COR-L47 (cell line): ENCODE data around the gene RHBDF1.
A peak's percentile ranks its signal among the peaks of the same experiment; 100 is the strongest.

Experiments used
- DNase-seq: peaks from one replicate; lab custom pipeline; 2025; lab: John Stamatoyannopoulos, UW

Gene RHBDF1, protein sequence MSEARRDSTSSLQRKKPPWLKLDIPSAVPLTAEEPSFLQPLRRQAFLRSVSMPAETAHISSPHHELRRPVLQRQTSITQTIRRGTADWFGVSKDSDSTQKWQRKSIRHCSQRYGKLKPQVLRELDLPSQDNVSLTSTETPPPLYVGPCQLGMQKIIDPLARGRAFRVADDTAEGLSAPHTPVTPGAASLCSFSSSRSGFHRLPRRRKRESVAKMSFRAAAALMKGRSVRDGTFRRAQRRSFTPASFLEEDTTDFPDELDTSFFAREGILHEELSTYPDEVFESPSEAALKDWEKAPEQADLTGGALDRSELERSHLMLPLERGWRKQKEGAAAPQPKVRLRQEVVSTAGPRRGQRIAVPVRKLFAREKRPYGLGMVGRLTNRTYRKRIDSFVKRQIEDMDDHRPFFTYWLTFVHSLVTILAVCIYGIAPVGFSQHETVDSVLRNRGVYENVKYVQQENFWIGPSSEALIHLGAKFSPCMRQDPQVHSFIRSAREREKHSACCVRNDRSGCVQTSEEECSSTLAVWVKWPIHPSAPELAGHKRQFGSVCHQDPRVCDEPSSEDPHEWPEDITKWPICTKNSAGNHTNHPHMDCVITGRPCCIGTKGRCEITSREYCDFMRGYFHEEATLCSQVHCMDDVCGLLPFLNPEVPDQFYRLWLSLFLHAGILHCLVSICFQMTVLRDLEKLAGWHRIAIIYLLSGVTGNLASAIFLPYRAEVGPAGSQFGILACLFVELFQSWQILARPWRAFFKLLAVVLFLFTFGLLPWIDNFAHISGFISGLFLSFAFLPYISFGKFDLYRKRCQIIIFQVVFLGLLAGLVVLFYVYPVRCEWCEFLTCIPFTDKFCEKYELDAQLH

DNA sequence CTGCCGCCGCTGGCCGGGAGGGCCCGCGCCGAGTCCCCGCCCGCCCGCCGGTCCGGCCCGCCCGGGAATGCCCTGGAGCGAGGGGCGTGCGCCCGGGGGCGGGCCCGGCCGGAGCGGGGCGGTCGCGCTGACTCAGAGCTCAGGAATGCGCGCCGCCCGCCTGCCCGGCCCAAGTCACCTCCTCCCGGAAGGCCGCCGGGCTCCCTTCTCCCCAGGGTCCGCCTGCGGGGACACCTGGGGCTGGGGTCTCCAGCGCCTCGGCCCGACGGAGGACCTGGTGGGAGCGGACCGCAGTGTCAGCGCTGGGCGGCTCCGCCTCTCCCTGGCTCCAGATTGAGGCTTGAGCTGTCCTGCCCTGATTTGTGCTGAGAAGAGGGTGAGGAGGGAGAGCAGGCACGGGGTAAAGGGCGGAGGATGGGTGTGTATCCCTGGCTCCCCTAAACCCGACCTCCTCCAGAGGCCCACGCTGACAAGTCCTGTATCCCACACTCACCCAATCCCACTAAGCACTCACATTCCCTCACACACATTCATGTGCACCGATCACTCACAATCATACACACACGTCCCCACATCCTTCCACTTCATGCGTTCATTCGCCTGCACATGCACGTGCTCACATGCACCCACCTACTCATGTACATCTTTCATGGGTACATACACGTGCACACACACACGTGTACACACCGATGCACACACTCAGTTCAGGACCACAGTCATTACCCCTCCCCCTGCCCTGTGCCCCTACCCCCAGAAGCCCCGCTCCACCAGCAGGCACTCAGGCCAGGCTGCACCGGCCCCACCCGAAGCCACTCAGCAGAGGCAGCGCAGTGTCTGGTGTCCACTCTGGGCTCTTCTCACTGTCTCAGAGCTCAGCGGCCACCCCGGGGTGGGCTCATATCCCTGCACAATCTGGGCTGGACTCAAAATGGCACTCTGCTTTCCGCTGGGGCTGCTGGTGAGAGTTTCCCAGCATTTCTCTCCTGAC is at the start of gene RHBDF1:
TSS of gene RHBDF1 (minus strand) at position 71 of the 988 bp plus-strand sequence. CDS start 7,616 bp downstream, outside the sequence.
- no peak for DNase-seq

DNA sequence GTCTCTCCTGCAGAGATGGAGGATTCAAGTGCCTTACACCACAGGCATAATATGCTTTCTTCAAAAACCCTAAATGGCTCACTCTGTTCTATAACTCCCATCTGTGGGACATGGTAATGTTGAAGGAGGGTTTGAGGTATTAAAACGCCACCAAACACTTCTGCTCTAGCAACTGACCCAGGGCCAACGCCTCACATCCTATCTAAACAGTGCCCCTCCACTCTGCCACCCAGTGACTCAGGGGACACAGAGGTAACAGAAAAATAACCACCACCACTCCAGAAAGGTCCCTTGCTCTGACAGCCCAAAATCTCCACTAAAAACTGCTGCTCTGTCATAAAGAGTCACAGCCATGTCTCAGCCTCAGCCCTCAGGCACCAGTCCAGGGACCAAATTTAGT is 48.3 kb upstream of the RHBDF1 start:
- no peak for DNase-seq

DNA sequence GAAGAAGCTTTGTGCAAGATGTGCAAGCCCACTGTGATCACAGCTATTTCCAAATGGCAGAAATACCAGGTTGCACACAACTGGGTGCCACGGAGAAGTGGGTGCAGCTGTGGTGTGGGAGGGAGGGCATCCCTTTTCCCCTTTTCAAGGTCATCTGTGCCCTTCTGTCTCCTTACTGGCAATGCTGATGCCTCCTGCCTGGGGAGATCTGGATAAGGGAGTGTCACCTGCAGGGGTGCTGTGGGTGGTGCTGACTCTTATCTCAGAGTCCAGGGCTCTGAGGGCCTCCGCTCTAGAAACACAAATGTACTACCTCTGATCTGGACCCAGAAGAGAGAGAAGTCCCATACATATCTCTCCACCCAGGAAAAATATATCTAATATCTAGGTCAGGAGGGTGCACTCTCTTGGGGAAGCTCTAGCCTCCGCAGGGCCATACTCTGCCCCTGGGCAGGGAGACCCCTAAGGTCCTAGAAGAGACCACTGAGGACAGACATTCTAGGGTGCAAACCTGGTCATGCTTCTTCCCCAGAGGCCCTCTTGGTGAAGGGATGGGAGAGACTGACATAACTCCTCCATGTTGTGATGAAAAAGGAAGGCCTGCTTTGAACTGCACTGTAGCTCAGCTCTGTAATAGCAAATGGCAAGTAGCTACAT is 47.5 kb upstream of the RHBDF1 start:
- DNase-seq = no peak

DNA sequence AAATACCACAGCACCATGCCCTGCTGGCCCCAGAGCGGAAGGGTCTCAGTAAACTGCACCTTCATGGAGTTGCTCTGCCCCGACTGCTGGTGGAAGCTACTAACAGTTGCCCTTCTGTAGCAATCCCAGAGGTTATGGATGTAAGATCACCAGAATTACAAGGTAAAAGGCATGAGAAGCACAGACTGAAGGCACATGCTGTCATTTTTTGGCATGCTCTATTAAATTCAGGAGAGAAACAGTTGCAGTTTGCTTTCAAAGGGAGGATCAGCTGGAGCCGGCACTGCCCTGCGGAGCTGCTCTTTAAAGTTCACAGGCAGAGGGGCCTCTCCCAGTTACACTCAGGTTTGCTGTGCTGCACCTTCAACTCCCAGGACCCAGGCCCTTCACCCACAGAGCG is 46.9 kb upstream of the RHBDF1 start:
- no peak for DNase-seq

DNA sequence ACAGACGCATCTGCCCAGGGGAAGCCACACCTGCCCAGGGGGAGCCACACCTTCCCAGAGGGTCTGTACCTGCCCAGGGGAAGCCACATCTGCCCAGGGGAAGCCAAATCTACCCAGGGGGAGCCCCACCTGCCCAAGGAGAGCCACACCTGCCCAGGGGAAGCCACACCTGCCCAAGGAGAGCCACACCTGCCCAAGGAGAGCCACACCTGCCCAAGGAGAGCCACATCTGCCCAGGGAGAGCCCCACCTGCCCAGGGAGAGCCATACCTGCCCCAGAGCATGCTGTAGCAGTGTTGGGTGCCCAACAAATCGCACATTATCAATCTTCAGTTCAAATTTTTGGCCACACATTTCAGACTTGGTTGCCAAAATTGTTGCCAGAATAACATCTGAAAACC is 46.4 kb upstream of the RHBDF1 start:
- no peak for DNase-seq

DNA sequence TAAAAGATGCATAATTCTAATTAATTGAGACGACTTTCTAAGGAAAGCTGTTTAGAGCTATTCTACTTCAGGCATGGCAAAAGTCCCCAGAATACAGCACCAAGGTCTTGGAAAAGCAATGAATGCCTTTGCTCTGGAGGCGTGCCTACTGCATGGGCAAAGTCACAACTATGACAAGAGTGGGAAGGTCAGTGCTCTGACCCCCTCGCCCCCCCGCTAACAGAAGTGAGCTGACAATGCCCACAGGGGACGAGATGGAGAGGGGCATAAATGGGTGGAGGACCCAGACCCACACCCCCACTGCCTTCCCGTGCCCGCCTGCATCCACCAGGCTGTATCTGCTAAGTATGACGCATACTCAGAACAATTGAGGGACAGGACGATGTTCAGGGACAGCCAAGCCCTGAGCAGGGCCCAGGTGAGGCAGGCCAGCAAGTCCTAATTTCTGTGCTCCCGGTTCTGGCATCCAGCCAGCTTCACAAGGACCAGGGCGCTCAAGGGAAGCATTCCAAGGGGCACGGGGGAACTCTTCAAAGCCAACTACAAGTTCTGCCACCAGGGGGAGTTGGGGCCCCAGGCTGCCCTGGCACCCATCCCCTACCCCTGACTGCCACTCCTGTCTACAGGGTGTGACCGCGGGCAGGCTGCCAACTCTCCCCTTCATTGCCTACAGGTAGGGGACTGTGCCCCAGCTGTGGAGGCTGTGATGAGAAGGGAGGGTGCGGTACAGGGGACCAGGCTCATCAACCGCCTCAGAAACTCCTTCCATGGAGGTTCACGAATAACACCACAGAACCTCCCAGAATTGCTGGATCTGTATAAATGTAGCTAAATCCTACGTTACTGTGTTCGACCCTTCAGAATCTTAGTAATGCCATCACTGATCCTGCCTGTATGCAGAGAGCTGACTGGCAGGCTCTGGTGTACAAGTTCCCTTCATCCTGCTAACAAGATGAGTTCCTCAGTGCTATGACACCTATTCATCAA is 45.2 kb upstream of the RHBDF1 start:
- DNase-seq = peak; percentile 94

DNA sequence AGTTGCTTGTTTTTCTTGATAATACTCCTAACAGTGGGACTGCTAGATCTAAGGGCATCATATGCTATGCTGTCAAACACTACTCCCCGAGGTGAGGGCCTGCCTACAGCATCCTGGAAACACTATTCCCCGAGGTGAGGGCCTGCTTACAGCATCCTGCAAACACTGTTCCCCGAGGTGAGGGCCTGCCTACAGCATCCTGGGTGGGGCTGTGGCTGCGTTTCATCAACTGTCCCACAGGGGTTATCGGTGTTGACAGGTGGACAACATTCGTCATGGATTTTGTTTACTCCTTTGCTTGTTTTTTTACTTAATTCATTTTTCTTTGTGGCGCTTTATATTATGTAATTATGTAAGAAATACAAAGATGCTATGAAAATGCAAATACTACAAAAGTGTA is 43.6 kb upstream of the RHBDF1 start:
- no peak for DNase-seq

DNA sequence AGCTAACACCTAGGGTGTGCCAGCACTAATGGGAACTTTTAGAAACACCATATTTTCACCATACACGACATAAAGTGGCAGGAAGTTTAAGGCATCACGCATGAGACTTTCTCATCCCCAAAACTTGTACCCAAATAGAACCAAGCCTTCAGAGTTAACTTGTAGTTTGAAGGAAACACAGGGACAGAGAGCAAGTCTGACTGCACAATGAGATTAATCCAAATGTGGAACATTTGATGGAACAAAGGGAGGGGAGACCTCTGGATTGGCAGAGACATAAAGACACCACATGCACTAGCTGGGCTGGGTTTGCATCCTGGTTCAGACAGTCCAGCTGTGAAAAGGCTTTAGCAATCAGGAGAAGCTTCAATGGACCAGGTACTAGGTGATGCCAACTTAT is 41.9 kb upstream of the RHBDF1 start:
- DNase-seq = no peak

DNA sequence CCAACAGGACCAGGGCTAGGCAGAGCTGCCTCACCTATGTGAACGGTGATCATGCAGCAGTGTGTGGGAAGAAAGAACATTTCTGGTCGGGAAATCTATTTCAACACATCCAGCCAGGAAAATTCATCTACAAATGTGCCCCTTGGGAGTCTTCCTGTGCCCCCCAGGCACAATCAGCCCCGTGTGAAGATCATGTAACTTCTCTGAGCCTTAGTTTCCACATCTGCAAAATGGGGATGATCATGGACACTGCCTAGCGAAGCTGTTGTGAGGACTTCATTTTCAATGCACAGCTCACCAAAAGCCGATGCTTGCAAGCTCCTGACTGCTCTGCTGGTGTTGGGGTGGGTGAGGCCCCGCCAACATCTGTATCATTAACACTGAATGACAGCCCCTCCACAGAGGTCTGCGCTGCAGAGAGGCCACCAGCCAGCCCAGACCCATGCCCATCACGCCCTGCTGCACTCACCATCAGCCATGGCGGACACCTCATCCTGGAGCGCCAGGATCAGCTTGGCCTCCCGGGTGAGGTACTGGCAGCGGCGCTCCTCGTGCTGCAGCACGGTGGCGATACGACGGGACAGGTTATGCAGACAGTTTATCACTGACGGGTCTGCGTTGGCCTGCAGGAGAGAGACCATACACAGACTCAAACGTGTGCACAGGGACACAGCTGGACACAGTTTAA is 39.9 kb upstream of the RHBDF1 start:
- no peak for DNase-seq

DNA sequence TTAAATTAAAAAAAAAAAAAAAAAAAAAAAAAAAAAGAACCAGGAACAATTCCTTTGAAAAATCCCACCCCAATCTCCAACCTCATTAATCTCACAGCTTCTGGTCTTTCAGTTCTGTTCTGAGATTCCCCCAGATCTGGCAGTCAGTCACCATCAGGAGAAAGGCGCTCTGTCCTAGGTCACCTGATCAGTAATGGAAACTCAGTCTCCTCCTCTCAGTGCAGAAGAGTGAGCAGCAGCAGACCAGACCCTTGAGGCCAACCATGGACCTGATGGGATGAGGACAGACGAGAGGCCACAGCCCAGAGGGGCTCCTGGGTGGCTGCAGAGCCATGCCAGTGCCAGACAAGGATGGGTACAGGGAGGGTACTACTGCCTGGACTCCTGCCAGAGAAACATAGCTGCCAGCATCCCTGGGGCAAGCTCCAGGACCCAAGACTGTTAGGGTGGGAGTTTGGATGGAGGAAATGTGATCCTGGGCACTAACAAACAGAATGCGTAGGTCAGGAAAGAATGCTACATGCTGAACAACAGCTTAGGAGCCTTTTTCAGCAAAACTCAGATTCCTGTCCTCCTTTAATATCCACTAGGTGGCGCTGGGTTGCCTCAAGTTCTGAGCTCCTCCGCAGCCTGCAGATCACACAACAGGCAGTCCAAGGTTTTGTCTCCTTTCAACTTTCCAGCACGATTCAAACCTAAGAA is 34.3 kb upstream of the RHBDF1 start:
- peak; percentile 69 for DNase-seq

DNA sequence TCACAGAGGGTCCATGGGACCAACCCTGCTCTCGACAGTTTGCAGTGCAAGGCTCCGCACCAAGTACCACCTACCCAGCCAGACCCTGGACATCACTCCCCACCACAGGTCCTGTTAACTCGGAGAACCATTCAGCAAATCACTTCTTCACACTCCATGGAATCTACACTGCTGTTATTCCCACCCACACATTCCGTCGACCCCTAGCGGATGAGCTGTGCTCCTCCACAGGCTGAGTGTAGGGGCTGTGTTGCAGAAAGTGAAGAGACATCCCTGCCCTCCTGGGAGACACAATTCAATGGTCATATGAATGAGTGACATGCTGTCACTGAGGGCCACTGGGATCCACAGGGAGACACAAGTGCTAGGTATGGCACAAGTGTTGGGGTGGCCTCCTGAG is 33.1 kb upstream of the RHBDF1 start:
- no peak for DNase-seq

DNA sequence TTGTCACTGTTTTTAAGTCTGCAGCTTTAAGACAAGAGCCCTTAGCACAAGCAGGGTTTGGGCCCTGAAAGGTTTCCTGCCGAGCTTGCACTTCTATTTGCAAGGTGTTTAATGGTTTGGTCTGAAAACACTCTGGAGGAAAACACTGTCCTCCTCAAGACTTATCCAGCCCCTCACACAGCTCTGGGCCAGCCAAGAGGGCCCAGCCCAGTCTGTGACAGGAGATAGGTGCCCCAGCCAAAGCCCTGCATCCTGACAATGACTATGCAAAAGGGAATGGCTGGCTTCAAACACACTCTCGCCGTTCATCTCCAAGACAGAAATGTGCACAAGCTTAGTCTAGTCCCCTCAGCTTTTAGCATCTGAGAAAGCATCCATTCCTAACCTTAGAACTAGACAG is 32.5 kb upstream of the RHBDF1 start:
- DNase-seq = no peak

DNA sequence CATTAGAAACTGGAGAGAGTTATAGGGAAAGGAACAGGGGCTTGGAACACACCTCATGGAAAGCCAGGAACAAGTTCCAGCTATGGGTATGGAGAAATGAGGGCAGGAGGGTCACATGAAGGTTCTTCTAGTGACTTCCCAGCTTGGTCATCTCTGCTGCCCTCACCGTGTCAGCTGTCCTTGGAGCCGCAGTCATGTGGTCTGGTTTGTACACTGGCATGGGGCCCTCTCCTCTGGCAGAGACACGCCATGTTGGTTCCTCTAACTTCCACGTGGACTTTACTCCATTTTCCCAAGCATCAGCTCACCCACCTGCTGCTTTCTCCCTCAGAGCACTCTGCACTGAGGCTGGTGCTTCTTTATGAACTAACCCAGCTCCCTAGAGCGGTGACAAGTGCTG is 31.9 kb upstream of the RHBDF1 start:
- no peak for DNase-seq

DNA sequence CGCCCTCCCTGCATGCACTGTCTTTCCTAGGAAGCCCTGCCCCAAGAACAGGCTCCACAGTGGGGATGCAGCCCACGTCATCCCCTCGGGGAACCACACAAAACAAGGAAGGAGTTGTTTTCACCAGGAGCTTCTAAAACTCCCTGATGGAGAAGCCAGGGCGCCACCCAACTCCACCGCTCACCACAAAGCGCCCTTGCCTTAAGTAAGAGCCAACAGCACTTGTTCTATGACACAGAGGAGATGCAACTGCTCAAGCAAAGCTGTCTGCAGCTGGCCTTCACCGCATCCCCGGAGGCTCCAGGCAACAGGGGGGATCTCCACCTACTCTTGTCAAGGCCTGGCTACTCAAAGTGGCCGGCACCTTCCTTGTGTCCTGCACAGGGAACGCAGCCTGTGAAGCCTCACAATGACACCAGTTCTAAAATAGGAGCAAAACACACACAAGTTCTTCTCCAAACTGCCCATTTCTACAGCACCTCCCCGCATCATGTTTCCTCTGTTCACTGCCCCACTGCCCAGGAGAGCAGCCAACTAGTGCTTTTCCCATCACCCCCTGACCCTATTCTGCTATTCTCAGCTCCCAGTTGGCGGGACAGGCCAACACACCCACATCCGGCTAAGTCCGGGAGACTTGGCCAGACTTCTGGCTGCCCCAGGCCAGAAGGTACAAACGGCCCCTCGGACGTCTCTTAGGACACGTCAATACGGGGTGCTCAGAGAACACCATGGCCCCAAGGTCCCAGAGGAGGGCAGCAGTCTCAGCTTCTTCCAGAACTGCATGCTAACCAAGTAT is 29.8 kb upstream of the RHBDF1 start:
- no peak for DNase-seq

DNA sequence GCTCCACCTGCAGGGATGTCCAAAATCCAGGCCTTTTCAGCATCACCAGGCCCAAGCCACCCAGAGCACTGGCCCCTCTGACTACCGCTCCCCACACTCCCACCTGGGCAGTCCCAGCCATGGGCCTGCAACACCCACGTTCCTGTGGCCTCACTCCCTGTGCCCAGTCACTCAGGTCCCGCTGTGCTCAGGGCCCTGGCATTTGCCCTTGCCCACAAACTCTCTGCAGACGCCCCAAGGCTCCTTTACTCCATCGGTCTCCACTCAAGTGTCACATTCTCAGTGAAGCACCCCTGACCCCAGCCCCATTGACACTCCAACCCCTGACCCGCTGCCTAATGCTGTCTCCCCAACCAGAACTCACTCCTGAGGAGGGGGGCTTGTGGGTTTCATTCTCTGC is 29.2 kb upstream of the RHBDF1 start:
- no peak for DNase-seq

DNA sequence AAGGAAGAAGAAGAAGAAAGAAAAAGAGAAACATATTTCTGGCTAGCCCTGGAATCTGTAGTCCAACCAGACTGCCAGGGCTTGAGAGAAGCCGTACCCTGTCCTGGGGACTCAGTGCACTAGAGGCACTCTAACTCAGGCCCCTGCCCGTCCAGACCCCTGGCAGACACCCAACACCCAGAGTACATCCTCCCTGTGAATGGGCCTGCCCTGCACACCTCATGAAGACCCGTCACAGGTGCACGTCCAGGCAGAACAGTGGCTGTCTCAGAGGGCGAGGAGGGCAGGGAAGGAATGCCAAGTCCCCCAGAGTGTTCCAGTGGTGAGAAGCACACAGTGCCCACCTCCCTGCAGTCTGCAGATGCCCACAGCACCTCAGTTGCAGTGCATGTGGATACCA is 28.6 kb upstream of the RHBDF1 start:
- no peak for DNase-seq

DNA sequence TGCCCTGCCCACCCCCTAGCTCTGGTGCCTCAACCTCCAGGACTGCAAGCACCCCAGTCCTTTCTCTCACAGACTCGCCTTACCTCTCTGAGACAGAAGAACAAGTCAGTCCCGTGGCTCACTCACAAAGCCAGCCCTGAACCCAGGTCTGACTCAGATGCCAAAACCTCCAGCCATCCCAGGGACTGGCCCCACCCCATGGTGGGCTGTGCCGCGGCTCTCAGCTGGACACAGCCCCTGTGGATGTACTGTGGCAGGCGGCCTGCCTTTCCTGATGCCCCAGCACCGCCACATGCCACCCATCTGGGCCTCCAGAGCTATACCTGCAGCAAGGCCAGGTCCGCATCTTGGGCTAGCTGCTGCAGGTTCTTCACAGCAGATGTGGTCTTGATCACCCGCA is 25.4 kb upstream of the RHBDF1 start:
- DNase-seq = no peak

DNA sequence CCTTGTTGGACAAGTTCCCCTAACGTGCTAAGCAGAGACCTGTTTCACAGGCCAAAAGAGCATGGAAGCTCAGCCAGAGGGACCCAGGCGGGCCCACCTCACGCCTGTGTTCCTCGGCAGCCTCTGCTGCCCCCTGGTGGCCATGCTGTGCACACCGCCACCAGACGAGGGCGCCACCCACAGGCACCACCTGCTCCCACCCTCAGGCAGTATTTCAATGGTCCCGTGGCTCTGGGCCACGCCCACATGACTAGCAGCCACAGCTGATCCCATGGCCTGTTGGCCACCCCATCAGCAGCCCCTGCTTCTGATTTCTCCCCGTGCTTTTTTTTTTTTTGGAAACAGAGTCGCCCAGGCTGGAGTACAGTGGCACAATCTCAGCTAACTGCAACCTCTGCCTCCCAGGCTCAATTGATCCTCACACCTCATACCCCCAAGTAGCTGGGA is 24.5 kb upstream of the RHBDF1 start:
- peak; percentile 85 for DNase-seq
